GM18909 (cell line): Measurements from ENCODE around the gene TFE3.

Experiments used
- ATAC-seq: cut with Tn5 transposase; IDR thresholded peaks from one replicate; pipeline ENCODE4 v1.9.1; 2021; ENCODE audit warnings: mild to moderate bottlenecking; ENCODE audit not compliant: unreplicated experiment, poor library complexity

The TFE3 gene

GRCh38 chrX:49061916-49062315 is 18.8 kb upstream of the TFE3 start:
- no peak for ATAC-seq

- no peak for ATAC-seq
These were observed 18.3 kb upstream of the TFE3 start for GRCh38 chrX:49061490-49061889.

DNA sequence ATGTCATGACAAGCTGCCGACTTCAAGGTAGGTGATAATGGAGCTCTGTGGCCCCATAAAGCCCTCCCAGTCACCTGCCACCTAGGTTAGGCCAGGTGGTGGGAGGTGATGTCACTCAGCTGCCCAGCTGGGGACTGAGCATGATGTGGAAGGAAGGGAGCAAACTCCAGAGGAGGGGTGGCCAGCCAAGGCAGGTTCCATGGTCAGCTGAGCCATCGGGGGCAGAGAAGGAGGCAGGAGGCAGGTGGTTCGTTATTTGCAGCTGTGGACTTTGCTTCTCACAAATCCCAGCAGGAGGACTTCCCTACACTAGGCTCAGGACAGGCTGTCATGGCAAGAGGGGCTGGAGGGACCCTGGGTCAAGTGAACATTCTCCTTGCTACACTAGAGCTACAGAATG is 17.8 kb upstream of the TFE3 start:
- ATAC-seq = no peak

- no peak for ATAC-seq
These were observed 16.5 kb upstream of the TFE3 start for GRCh38 chrX:49059681-49060085.

- no peak for ATAC-seq
These were observed 16.0 kb upstream of the TFE3 start for GRCh38 chrX:49059201-49059600.

GRCh38 chrX:49058794-49059193 is 15.6 kb upstream of the TFE3 start, which contains the start of gene CCDC120:
Gene CCDC120, plus strand, starts transcription at chrX:49058999. Its CDS starts 3,043 bp downstream, at chrX:49062042.
- no peak for ATAC-seq

DNA sequence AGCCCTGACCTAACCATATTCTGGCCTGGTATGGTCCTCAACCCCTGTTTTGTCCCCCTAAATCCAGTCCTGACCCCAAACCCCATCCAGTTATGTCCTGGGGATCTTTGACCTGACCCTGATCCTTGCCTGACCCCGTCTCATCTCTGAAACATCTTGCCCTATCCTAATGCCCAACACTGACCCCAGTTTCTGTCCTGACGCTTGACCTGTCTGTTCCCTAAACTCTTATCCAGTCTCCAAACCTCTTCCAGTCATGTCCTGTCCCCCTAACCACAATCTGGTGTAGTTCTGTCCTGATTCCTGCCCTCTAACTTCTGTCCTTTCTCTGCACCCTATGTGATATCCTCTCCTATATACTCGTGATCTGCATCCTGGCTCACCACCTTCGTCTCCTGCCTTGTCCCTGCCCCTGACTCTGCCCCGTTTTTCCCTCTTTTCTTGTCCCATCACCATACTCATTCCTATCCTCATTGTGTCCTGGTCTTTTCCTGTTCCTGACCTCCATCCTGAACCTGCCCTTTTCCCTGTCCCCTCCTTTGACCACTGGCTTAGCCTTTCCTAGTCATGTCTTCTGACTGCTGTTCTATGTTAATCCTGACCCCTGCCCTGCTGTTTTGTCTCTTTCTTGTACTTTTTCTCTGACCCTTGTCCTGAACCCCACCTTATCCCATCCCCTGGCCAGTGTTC is 11.1 kb upstream of the TFE3 start:
- ATAC-seq = no peak

- ATAC-seq = peak; percentile 53
These were observed 10.3 kb upstream of the TFE3 start for GRCh38 chrX:49053223-49054072.

DNA sequence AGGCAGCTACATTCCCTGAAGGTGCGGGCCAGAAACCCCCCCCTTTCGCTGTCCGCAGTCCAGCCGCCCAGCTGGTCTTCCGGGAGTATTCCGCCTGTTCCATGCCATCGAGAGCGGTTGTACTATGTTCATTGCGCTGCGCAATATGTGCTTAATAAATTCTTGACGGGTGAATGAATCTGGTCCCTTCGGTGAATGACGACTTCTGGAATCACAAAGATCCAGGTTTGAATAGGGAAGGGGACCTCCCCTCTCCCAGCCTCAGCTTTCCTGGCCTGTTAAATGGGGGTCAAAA is 777 bp upstream of the TFE3 start:
- ATAC-seq = no peak

DNA sequence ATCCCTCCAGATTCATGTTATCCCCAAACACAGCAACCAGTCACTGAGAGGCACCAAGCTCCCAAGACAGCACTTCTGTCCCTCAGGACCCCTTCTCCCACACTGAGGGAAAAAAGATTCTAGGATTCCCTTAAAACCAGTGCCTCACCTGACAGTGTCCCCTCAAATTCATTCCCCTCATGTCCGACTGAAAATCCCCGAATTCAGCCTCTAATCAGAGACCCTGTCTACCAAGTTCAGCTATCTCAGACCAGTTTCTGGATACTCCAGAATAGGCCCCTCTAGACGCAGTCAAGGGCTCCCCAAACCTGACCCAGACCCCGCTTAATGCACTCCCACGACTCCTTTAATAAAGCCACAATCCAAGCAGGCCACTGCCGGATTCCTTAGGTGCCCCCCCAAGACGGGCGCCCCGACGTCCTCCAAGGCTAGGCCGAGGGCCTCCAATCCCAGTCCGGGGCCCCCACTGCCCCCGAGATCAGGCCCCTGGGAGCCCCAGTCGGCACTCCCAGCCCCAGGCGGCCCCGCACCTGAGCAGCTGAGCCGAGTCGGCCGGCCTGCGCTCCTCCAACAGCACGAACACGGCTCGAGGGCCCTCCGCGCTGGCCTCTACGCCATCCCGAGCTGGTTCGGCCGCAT is 457 bp downstream of the TFE3 start:
- peak; percentile 13 for ATAC-seq

GRCh38 chrX:49041744-49042580 is 1.2 kb downstream of the TFE3 start:
- ATAC-seq = no peak

- no peak for ATAC-seq
These were observed 2.7 kb downstream of the TFE3 start for GRCh38 chrX:49040376-49040955.

GRCh38 chrX:49039598-49040375 is 3.4 kb downstream of the TFE3 start:
- ATAC-seq = no peak

- ATAC-seq = no peak
These were observed 5.2 kb downstream of the TFE3 start for GRCh38 chrX:49037883-49038475.

DNA sequence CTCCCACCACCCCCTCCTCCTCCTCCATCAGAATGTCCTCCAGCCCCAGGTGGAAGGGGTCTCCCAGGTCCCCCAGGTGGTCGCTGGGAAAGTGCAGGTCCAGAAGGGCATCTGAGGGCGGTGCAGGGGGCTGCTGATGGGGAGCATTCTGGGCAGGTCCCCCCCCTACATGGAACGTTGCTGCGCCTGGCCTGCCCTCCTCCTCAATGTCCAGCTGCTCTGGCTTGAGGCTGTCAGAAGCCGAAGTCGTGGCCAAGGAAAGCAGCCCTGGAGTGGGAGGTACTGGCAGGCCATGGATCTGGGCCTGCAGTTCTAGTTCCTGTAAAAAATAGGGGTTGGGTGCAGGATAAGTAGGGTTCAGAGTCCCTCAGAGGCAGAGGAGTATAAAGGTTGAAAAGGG is 12.9 kb downstream of the TFE3 start:
- ATAC-seq = no peak

- no peak for ATAC-seq
These were observed 13.3 kb downstream of the TFE3 start for GRCh38 chrX:49029876-49030275.

- no peak for ATAC-seq
These were observed 23.4 kb downstream of the TFE3 start for GRCh38 chrX:49019599-49020249.

DNA sequence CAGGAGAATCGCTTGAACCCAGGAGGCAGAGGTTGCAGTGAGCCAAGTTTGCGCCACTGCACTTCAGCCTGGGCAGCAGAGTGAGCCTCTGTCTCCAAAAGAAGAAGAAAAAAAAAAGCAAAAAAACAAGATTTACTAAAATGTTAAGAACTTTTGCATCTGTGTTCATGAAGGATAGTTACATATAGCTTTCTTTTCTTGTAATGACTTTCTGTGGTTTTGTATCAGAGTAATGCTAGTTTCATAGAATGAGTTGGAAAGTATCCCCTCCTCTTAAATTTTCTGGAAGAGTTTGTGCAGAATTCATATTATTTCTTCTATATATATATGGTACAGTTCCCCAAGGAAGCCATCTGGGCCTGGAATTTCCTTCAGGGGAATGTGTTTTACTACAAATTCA is 24.1 kb downstream of the TFE3 start:
- ATAC-seq = no peak

DNA sequence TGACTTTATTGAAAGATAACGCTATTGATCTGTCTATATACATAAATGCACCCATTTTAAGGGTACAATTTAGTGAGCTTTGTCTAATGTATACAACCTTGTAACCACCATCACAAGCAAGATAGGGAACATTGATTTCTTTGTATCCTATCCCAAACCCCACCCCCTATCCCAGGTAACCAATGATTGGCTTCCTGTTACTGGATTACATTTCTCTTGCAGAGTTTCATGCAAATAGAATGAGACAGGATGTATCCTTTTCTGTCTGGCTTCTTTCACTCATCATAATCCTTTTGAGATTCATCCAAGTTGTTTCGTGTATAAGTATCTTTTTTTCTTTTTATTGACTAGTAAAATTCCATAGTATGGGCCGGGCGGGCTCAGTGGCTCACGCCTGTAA is 39.5 kb downstream of the TFE3 start:
- no peak for ATAC-seq
